Measurements from ENCODE around the gene CXCR4. TPM values are rescaled to one million over a fixed set of nuclear protein-coding genes. Genes with fewer than 3 reads are reported as not detected.

Gene CXCR4
- total RNA-seq, 1 donor from 2014 or later, result 200 TPM

GRCh38 chr2:136110526-136110925 lies 7.4 kb downstream of the CXCR4 start:
- no peak for TF ChIP-seq CTCF (IDR thresholded peaks at IDR 0.05)
- DNase-seq, result no peak
- H3K27ac Mint-ChIP-seq, result peak overlapping the region; percentile 19
- ATAC-seq (ENCODE audit: low read depth), result no peak
- intact Hi-C loops (cut with micrococcal nuclease), result no loop called here
- H3K4me1 Mint-ChIP-seq, result peaks cover 89% of the 10 kb centered on the region
- CTCF ChIA-PET, result no interaction called here
- no peak overlapping the region for H3K4me3 Mint-ChIP-seq
- POLR2A ChIA-PET, result interaction anchor here (1.0 to 10.9 kb wide), 3 partner anchors 22 to 177 kb away, joined by 3 to 478 read pairs (median 4); no protein-coding TSS in a partner anchor
- H3K9me3 Mint-ChIP-seq, result no peaks in the 10 kb centered on the region
- H3K27me3 Mint-ChIP-seq, result no peaks in the 10 kb centered on the region
- H3K36me3 Mint-ChIP-seq (ENCODE audit: low read depth), result peaks cover 31% of the 10 kb centered on the region

GRCh38 chr2:136108463-136108862 lies 9.5 kb downstream of the CXCR4 start:
- no peak for TF ChIP-seq CTCF (IDR thresholded peaks at IDR 0.05)
- ChIA-PET CTCF (interaction anchor here (0.6 to 1.4 kb wide), 4 partner anchors 111 to 1522 kb away, joined by 3 to 7 read pairs (median 3); no protein-coding TSS in a partner anchor), POLR2A (interaction anchor here (0.8 to 1.1 kb wide), 3 partner anchors 9 to 17 kb away, joined by 3 to 4 read pairs (median 3); no protein-coding TSS in a partner anchor)
- intact Hi-C loops (cut with micrococcal nuclease), result no loop called here
- no peaks in the 10 kb centered on the region for H3K9me3 Mint-ChIP-seq
- peak overlapping the region; percentile 24 for H3K27ac Mint-ChIP-seq
- H3K4me3 Mint-ChIP-seq, result no peak overlapping the region
- no peak for ATAC-seq (ENCODE audit: low read depth)
- H3K4me1 Mint-ChIP-seq, result peaks cover 70% of the 10 kb centered on the region
- DNase-seq, result no peak
- H3K27me3 Mint-ChIP-seq, result no peaks in the 10 kb centered on the region
- peaks cover 12% of the 10 kb centered on the region for H3K36me3 Mint-ChIP-seq (ENCODE audit: low read depth)

GRCh38 chr2:136107051-136108033 lies 10.6 kb downstream of the CXCR4 start:
- TF ChIP-seq CTCF (IDR thresholded peaks at IDR 0.05), result no peak
- Mint-ChIP-seq H3K4me3 (no peak overlapping the region), H3K27me3 (no peaks in the 10 kb centered on the region), H3K36me3 (ENCODE audit: low read depth) (peaks cover 1% of the 10 kb centered on the region), H3K9me3 (no peaks in the 10 kb centered on the region), H3K4me1 (peaks cover 59% of the 10 kb centered on the region), H3K27ac (peak overlapping the region; percentile 18)
- intact Hi-C loops (cut with micrococcal nuclease), result no loop called here
- CTCF ChIA-PET, result interaction anchor here (0.8 to 1.4 kb wide), 4 partner anchors 20 to 278 kb away, joined by 3 to 7 read pairs (median 4); no protein-coding TSS in a partner anchor
- POLR2A ChIA-PET, result interaction anchor here (0.8 to 1.7 kb wide), 7 partner anchors 10 to 122 kb away, joined by 3 to 4 read pairs (median 4); partner anchors contain the start of gene DARS1
- ATAC-seq (ENCODE audit: low read depth) (no peak), DNase-seq (no peak)

GRCh38 chr2:136106505-136106904 lies 11.4 kb downstream of the CXCR4 start:
- CTCF ChIA-PET, result interaction anchor here (0.7 to 0.8 kb wide), 2 partner anchors 19 to 274 kb away, joined by 3 read pairs; no protein-coding TSS in a partner anchor

More at GRCh38 chr2:136106505-136106904, 11.4 kb downstream of the CXCR4 start:
- Mint-ChIP-seq H3K27me3 (no peaks in the 10 kb centered on the region), H3K4me1 (peaks cover 52% of the 10 kb centered on the region), H3K36me3 (ENCODE audit: low read depth) (no peaks in the 10 kb centered on the region), H3K4me3 (no peak overlapping the region), H3K27ac (peak overlapping the region; percentile 13), H3K9me3 (no peaks in the 10 kb centered on the region)
- POLR2A ChIA-PET, result interaction anchor here (0.7 to 1.7 kb wide), 6 partner anchors 11 to 1205 kb away, joined by 3 to 5 read pairs (median 4); partner anchors contain the start of gene DARS1
- intact Hi-C loops (cut with micrococcal nuclease), result no loop called here
- DNase-seq (no peak), ATAC-seq (ENCODE audit: low read depth) (no peak)
- no peak for TF ChIP-seq CTCF (IDR thresholded peaks at IDR 0.05)
